ENCODE data around the gene BRPF1. TPM values are rescaled to one million over a fixed set of nuclear protein-coding genes. Genes with fewer than 3 reads are reported as not detected.

BRPF1 gene
- polyA plus RNA-seq, 1 of the 3 experiments (the other 2 are of a cell fraction): 13.0 TPM

DNA sequence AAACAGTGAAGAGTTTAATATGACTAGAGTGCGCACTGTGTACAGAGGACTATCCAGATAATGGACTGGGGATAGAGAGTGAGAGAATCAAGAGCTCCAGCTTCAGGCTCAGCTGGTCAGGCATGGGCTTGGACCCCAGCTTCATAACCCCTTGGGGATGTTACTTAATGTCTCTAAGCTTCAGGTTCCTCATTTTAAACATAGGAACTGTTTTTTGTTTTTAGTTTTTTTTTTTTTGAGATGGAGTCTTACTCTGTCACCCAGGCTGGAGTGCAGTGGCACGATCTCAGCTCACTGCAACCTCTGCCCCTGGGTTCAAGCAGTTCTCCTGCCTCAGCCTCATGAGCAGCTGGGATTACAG is 9.9 kb upstream of the BRPF1 start (continued):
- TF ChIP-seq, protein P1, sequence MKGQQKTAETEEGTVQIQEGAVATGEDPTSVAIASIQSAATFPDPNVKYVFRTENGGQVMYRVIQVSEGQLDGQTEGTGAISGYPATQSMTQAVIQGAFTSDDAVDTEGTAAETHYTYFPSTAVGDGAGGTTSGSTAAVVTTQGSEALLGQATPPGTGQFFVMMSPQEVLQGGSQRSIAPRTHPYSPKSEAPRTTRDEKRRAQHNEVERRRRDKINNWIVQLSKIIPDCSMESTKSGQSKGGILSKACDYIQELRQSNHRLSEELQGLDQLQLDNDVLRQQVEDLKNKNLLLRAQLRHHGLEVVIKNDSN (IDR thresholded peaks at IDR 0.05; ENCODE audit: borderline replicate concordance, low read depth): no peak
- no peak for TF ChIP-seq CHD2 (IDR thresholded peaks at IDR 0.05; ENCODE audit: low read length, partially characterized antibody)
- TF ChIP-seq JUND (IDR thresholded peaks at IDR 0.05): no peak
- TF ChIP-seq SIN3A (IDR thresholded peaks at IDR 0.05; ENCODE audit: borderline replicate concordance, low read depth, low read length): no peak

DNA sequence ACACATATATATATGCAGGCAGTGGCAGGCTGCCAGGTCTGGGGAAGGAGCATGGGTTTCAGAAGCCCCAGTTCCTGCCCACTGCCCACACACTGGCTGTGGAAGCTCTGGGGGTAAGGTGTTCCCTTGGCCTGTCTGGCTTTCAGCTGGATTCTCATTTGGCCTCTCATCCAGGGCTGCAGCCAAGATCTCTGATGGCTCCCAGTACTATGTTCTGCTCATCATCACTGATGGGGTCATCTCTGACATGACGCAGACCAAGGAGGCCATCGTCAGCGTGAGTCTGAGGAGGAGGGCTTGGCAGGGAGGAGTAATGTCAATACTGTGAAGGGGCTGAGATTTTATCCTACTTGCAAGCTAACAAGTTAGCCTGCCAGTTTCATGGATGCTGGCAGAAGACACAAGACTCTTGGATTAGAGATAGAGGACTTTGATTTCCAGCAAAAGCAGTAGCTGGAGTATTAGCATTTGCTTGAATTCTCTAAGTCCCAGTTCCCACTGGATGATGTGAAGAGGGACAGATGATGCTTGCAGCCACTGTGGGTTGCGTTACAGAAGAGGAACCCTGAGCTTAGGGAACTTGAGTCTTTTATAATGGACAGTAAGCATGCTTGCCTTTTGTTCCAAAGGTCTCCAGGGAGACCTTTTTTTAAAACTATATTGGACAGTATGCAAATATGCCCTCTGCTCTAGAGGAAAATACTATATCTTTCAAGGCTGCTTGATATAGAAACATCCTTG is 5.6 kb upstream of the BRPF1 start:
- H4K20me1 ChIP-seq (ENCODE audit: insufficient read depth): no peaks in the 10 kb centered on the region
- no peaks in the 10 kb centered on the region for H3K9me2 ChIP-seq
- H3F3A ChIP-seq (replicated peaks; ENCODE audit: insufficient read depth): peaks cover 14% of the 10 kb centered on the region
- TF ChIP-seq FOSL2 (IDR thresholded peaks at IDR 0.05; ENCODE audit: borderline replicate concordance, low read depth) (no peak), GATA2 (CRISPR knock-in tag; IDR thresholded peaks at IDR 0.05) (no peak), GABPA (IDR thresholded peaks at IDR 0.05; ENCODE audit: low read depth) (no peak)
- TF ChIP-seq, protein P2, sequence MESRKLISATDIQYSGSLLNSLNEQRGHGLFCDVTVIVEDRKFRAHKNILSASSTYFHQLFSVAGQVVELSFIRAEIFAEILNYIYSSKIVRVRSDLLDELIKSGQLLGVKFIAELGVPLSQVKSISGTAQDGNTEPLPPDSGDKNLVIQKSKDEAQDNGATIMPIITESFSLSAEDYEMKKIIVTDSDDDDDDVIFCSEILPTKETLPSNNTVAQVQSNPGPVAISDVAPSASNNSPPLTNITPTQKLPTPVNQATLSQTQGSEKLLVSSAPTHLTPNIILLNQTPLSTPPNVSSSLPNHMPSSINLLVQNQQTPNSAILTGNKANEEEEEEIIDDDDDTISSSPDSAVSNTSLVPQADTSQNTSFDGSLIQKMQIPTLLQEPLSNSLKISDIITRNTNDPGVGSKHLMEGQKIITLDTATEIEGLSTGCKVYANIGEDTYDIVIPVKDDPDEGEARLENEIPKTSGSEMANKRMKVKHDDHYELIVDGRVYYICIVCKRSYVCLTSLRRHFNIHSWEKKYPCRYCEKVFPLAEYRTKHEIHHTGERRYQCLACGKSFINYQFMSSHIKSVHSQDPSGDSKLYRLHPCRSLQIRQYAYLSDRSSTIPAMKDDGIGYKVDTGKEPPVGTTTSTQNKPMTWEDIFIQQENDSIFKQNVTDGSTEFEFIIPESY (IDR thresholded peaks at IDR 0.05; ENCODE audit: borderline replicate concordance, low read depth): no peak
- peaks cover 2 to 5% of the 10 kb centered on the region in 2 experiments; a peak in 1 of 4 replicates for H3K4me1 ChIP-seq (ENCODE audit: control insufficient read depth in 1 of 2, insufficient read depth in 2 of 2, low read depth in 1 of 2, low read length in 1 of 2)
- no peaks in the 10 kb centered on the region for H3K36me3 ChIP-seq (replicated peaks in 1 of 2; ENCODE audit: control insufficient read depth in 1 of 2, insufficient read depth in 2 of 2, low read length in 1 of 2)
- no peak overlapping the region for H2AFZ ChIP-seq (ENCODE audit: low read depth)
- DNase-seq: no peak
- H3K27ac ChIP-seq (ENCODE audit: low read depth in 2 of 2, low read length in 1 of 2): no peak overlapping the region
- H3K4me2 ChIP-seq: no peak overlapping the region
- 85% methylated on average over 4 of the region's 4 CpGs for WGBS (ENCODE audit: low lambda C conversion rate)
- no peaks in the 10 kb centered on the region for H3K79me2 ChIP-seq (ENCODE audit: insufficient read depth)
- ChIA-PET POLR2A (no interaction called here), CTCF (interaction anchor here (1.4 kb wide), 1 partner anchor 26 kb away, joined by 4 read pairs; no protein-coding TSS in a partner anchor)
- no peak overlapping the region for H3K9ac ChIP-seq
- no peak overlapping the region for H3K4me3 ChIP-seq (ENCODE audit: low read depth in 2 of 2, low read length in 1 of 2)
- H3K27me3 ChIP-seq (ENCODE audit: insufficient read depth): no peaks in the 10 kb centered on the region
- H3K9me3 ChIP-seq: no peaks in the 10 kb centered on the region

DNA sequence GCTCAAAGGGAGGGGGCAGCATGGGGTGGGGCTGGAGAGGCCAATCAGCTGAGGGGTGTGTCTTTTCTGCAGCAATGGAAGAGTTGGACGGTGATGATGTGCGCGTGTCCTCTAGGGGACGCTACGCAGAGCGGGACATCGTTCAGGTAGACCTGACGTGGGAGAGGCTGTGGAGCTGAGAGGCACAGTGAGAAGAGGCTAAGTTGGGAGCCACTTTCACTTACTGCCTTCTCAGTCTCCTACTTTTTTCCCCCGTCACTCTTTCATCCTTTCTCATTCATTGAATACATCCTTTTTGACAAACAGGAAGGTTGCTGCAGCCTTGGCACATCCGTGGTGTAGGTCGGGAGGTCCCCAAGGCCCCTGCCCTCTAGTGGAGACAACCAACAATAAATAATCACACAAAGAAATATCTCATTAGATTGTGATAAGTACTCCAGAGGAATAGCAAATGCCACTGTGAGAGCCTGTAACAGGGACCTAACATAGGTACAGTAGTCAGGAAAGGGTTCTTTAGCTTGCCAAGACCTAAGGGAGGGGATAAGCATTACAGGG is 4.4 kb upstream of the BRPF1 start:
- Histone ChIP-seq H3K4me1 (ENCODE audit: control insufficient read depth in 1 of 2, insufficient read depth in 2 of 2, low read depth in 1 of 2, low read length in 1 of 2) (peaks cover 2 to 5% of the 10 kb centered on the region in 2 experiments; a peak in 1 of 4 replicates), H3K27me3 (ENCODE audit: insufficient read depth) (no peaks in the 10 kb centered on the region), H3K9ac (no peak overlapping the region), H3K4me2 (no peak overlapping the region), H3K79me2 (ENCODE audit: insufficient read depth) (peaks cover 5% of the 10 kb centered on the region), H3K36me3 (replicated peaks in 1 of 2; ENCODE audit: control insufficient read depth in 1 of 2, insufficient read depth in 2 of 2, low read length in 1 of 2) (no peaks in the 10 kb centered on the region), H3K4me3 (ENCODE audit: low read depth in 2 of 2, low read length in 1 of 2) (no peak overlapping the region; a peak in 1 of 4 replicates), H2AFZ (ENCODE audit: low read depth) (no peak overlapping the region), H4K20me1 (ENCODE audit: insufficient read depth) (no peaks in the 10 kb centered on the region), H3F3A (replicated peaks; ENCODE audit: insufficient read depth) (peaks cover 14% of the 10 kb centered on the region), H3K9me2 (no peaks in the 10 kb centered on the region), H3K27ac (ENCODE audit: low read depth in 2 of 2, low read length in 1 of 2) (no peak overlapping the region), H3K9me3 (no peaks in the 10 kb centered on the region)
- 33% methylated on average over 11 of the region's 11 CpGs for WGBS (ENCODE audit: low lambda C conversion rate)
- DNase-seq: peak; percentile 51
- ChIA-PET POLR2A (no interaction called here), CTCF (interaction anchor here (0.7 to 1.6 kb wide), 10 partner anchors 9 to 228 kb away, joined by 3 to 9 read pairs (median 4); partner anchors contain the start of gene LHFPL4)
- TF ChIP-seq EZH2phosphoT487 (IDR thresholded peaks at IDR 0.05; ENCODE audit: borderline replicate concordance, low read depth) (no peak), SIN3A (IDR thresholded peaks at IDR 0.05; ENCODE audit: borderline replicate concordance, low read depth, low read length) (no peak), TCF12 (IDR thresholded peaks at IDR 0.05) (no peak), CHD2 (IDR thresholded peaks at IDR 0.05; ENCODE audit: low read length, partially characterized antibody) (no peak), NFIC (IDR thresholded peaks at IDR 0.05; ENCODE audit: borderline replicate concordance) (no peak), GABPA (IDR thresholded peaks at IDR 0.05; ENCODE audit: low read depth) (no peak), FOXJ3 (CRISPR knock-in tag; IDR thresholded peaks at IDR 0.05) (no peak), TAF1 (IDR thresholded peaks at IDR 0.05; ENCODE audit: borderline replicate concordance, low read depth, low read length) (no peak), MXI1 (IDR thresholded peaks at IDR 0.05; ENCODE audit: low read depth, low read length) (no peak)
- TF ChIP-seq, protein P3, sequence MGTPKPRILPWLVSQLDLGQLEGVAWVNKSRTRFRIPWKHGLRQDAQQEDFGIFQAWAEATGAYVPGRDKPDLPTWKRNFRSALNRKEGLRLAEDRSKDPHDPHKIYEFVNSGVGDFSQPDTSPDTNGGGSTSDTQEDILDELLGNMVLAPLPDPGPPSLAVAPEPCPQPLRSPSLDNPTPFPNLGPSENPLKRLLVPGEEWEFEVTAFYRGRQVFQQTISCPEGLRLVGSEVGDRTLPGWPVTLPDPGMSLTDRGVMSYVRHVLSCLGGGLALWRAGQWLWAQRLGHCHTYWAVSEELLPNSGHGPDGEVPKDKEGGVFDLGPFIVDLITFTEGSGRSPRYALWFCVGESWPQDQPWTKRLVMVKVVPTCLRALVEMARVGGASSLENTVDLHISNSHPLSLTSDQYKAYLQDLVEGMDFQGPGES (IDR thresholded peaks at IDR 0.05; ENCODE audit: low read depth, low read length): no peak
- TF ChIP-seq, protein P4, sequence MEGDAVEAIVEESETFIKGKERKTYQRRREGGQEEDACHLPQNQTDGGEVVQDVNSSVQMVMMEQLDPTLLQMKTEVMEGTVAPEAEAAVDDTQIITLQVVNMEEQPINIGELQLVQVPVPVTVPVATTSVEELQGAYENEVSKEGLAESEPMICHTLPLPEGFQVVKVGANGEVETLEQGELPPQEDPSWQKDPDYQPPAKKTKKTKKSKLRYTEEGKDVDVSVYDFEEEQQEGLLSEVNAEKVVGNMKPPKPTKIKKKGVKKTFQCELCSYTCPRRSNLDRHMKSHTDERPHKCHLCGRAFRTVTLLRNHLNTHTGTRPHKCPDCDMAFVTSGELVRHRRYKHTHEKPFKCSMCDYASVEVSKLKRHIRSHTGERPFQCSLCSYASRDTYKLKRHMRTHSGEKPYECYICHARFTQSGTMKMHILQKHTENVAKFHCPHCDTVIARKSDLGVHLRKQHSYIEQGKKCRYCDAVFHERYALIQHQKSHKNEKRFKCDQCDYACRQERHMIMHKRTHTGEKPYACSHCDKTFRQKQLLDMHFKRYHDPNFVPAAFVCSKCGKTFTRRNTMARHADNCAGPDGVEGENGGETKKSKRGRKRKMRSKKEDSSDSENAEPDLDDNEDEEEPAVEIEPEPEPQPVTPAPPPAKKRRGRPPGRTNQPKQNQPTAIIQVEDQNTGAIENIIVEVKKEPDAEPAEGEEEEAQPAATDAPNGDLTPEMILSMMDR (IDR thresholded peaks at IDR 0.05): peak; percentile 42
- TF ChIP-seq, protein P5, sequence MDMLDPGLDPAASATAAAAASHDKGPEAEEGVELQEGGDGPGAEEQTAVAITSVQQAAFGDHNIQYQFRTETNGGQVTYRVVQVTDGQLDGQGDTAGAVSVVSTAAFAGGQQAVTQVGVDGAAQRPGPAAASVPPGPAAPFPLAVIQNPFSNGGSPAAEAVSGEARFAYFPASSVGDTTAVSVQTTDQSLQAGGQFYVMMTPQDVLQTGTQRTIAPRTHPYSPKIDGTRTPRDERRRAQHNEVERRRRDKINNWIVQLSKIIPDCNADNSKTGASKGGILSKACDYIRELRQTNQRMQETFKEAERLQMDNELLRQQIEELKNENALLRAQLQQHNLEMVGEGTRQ (IDR thresholded peaks at IDR 0.05; ENCODE audit: borderline replicate concordance, low read depth, low read length): no peak
